Liver (tissue), 9 donors: ENCODE results near the gene SLC51B. TPM values are rescaled to one million over a fixed set of nuclear protein-coding genes. Genes with fewer than 3 reads are reported as not detected.
"Not testable (repeated sequence)": the region's sequence is repeated elsewhere in the genome, so short reads cannot be mapped to it uniquely, and the experiment has no call there.

Source experiments
- DNase-seq: peaks from one replicate; pipeline ENCODE4 v3.0.0-alpha.2; 2017; ENCODE audit warnings: low spot score
- H3K27ac ChIP-seq, 2 donors: one replicate each; pipeline ENCODE4 v1.7.0; 2013; ENCODE audit warnings: inconsistent platforms in 2 of 2, low read length in 2 of 2, control low read depth in 1 of 2, low read depth in 1 of 2, mild to moderate bottlenecking in 1 of 2
- H3K27me3 ChIP-seq, 4 donors: one replicate each; pipeline versions ENCODE4 v1.6.1 to v1.7.0; 2013; ENCODE audit warnings: low read length in 3 of 4, inconsistent platforms in 1 of 4, mild to moderate bottlenecking in 1 of 4, moderate library complexity in 1 of 4; ENCODE audit not compliant: control insufficient read depth in 4 of 4, insufficient read depth in 4 of 4
- H3K36me3 ChIP-seq, 4 donors: one replicate each; pipeline versions ENCODE4 v1.6.1 to v1.7.0; 2013; ENCODE audit warnings: low read length in 3 of 4, mild to moderate bottlenecking in 3 of 4, low read depth in 1 of 4, moderate library complexity in 1 of 4; ENCODE audit not compliant: control insufficient read depth in 4 of 4, insufficient read depth in 3 of 4
- H3K4me1 ChIP-seq, 4 donors: one replicate each; pipeline versions ENCODE4 v1.6.1 to v1.7.0; 2013; ENCODE audit warnings: low read length in 3 of 4, mild to moderate bottlenecking in 3 of 4, moderate library complexity in 1 of 4; ENCODE audit not compliant: control insufficient read depth in 4 of 4, insufficient read depth in 4 of 4
- H3K4me3 ChIP-seq, 3 donors: one replicate each; pipeline versions ENCODE4 v1.6.1 to v1.7.0; 2013; ENCODE audit warnings: low read length in 3 of 3, control low read depth in 1 of 3, low read depth in 1 of 3, mild to moderate bottlenecking in 1 of 3
- H3K9ac ChIP-seq, 2 donors: one replicate each; pipeline ENCODE4 v1.7.0; 2013; ENCODE audit warnings: low read length in 2 of 2, mild to moderate bottlenecking in 2 of 2, moderate library complexity in 2 of 2, control low read depth in 1 of 2, low read depth in 1 of 2
- H3K9me3 ChIP-seq, 4 donors: one replicate each; pipeline versions ENCODE4 v1.6.1 to v1.7.0; 2013; ENCODE audit warnings: low read length in 3 of 4; ENCODE audit not compliant: control insufficient read depth in 4 of 4
- ATF3 ChIP-seq: IDR thresholded peaks from 2 replicates; pipeline ENCODE4 v1.6.1; 2016; ENCODE audit warnings: antibody characterized with exemption
- CTCF ChIP-seq: fragments of 150-350 bp; IDR thresholded peaks from 2 replicates; pipeline ENCODE4 v1.5.1; 2017; ENCODE audit warnings: improper control_type of control experiment, low read depth, low read length; ENCODE audit not compliant: missing input control
- EGR1 ChIP-seq, 2 donors: IDR thresholded peaks; 2 replicates each; pipeline ENCODE4 v1.6.1; 2016 to 2018; ENCODE audit warnings: antibody characterized with exemption in 2 of 2, low read depth in 2 of 2
- FOXA1 ChIP-seq: IDR thresholded peaks from 2 replicates; pipeline ENCODE4 v1.6.1; 2016; ENCODE audit warnings: antibody characterized with exemption
- FOXA2 ChIP-seq: IDR thresholded peaks from 2 replicates; pipeline ENCODE4 v1.6.1; 2016; ENCODE audit warnings: antibody characterized with exemption
- GABPA ChIP-seq, 2 donors: IDR thresholded peaks in 1 of 2; conservative IDR thresholded peaks in 1 of 2; 2 replicates each; pipeline ENCODE4 v1.6.1; 2016; ENCODE audit warnings: antibody characterized with exemption in 2 of 2, mild to moderate bottlenecking in 1 of 2, moderate library complexity in 1 of 2
- HNF4A ChIP-seq, 2 donors: conservative IDR thresholded peaks; 2 replicates each; pipeline ENCODE4 v1.6.1; 2016; ENCODE audit warnings: antibody characterized with exemption in 2 of 2, mild to moderate bottlenecking in 2 of 2
- HNF4G ChIP-seq: IDR thresholded peaks from 2 replicates; pipeline ENCODE4 v1.6.1; 2016; ENCODE audit warnings: antibody characterized with exemption
- JUND ChIP-seq, 2 donors: IDR thresholded peaks; 2 replicates each; pipeline ENCODE4 v1.6.1; 2016; ENCODE audit warnings: antibody characterized with exemption in 2 of 2
- MAX ChIP-seq: IDR thresholded peaks from 2 replicates; pipeline ENCODE4 v1.6.1; 2016; ENCODE audit warnings: antibody characterized with exemption
- NR2F2 ChIP-seq: IDR thresholded peaks from 2 replicates; pipeline ENCODE4 v1.6.1; 2016; ENCODE audit warnings: antibody characterized with exemption
- RAD21 ChIP-seq, 2 donors: IDR thresholded peaks; 2 replicates each; pipeline ENCODE4 v1.6.1; 2016; ENCODE audit warnings: antibody characterized with exemption in 2 of 2, mild to moderate bottlenecking in 2 of 2
- REST ChIP-seq: IDR thresholded peaks from 2 replicates; pipeline ENCODE4 v1.6.1; 2016; ENCODE audit warnings: antibody characterized with exemption, mild to moderate bottlenecking
- RXRA ChIP-seq, 2 donors: IDR thresholded peaks; 2 replicates each; pipeline ENCODE4 v1.6.1; 2017 to 2018; ENCODE audit warnings: antibody characterized with exemption in 2 of 2, mild to moderate bottlenecking in 1 of 2
- SP1 ChIP-seq: IDR thresholded peaks from 2 replicates; pipeline ENCODE4 v1.6.1; 2018; ENCODE audit warnings: antibody characterized with exemption, mild to moderate bottlenecking
- TAF1 ChIP-seq: conservative IDR thresholded peaks from 2 replicates; pipeline ENCODE4 v1.6.1; 2016; ENCODE audit warnings: antibody characterized with exemption, mild to moderate bottlenecking
- YY1 ChIP-seq: IDR thresholded peaks from 2 replicates; pipeline ENCODE4 v1.6.1; 2016; ENCODE audit warnings: antibody characterized with exemption, mild to moderate bottlenecking
- ZBTB33 ChIP-seq: IDR thresholded peaks from 2 replicates; pipeline ENCODE4 v1.6.1; 2016; ENCODE audit warnings: antibody characterized with exemption
- WGBS: extraction: QIAGEN DNeasy Blood & Tissue Kit; methylation state at CpG from one replicate; pipeline ENCODE4 v1.1.7; 2013; 5-methylcytosine and 5-hydroxymethylcytosine counted together
- polyA plus RNA-seq, 2 donors: library from polyadenylated mRNA; stranded (reverse) in 1 of 2; unstranded in 1 of 2; fragments of 200-250 nt in 1 of 2; fragments of >200 nt in 1 of 2; fragmentation: Nextera tagmentation in 1 of 2; extraction: Ambion mirVana in 1 of 2; gene quantifications; one replicate each; pipeline versions ENCODE4 v1.2.1 to v1.2.3, GENCODE V29; 2013 to 2015
- total RNA-seq, 2 donors: library from RNA; depleted of rRNA; stranded (reverse); fragments of >200 nt; gene quantifications; one replicate each; pipeline ENCODE4 v1.2.3, GENCODE V29; 2014
- donor health status: healthy.
- donor health status: healthy.
- donor health status: healthy.
- donor health status: healthy.
- donor health status: healthy.

Gene SLC51B
- total and polyA plus RNA-seq, 4 donors: 0.25 to 2.1 (median 1.1) TPM

GRCh38 chr15:65099336-65099735, 54.1 kb downstream of the SLC51B start:
- no peak for TF ChIP-seq CTCF
- TF ChIP-seq JUND (IDR thresholded peaks at IDR 0.05): no peak
- no peak for TF ChIP-seq ZBTB33
- no peak for TF ChIP-seq NR2F2
- TF ChIP-seq ATF3: no peak
- TF ChIP-seq RXRA (IDR thresholded peaks at IDR 0.05): no peak
- no peak for TF ChIP-seq YY1
- no peak for TF ChIP-seq REST
- no peak for TF ChIP-seq FOXA2
- TF ChIP-seq RAD21 (IDR thresholded peaks at IDR 0.05): no peak
- Histone ChIP-seq H3K9me3 (no peaks in the 10 kb centered on the region), H3K27me3 (no peaks in the 10 kb centered on the region), H3K27ac (no peak overlapping the region), H3K9ac (no peak overlapping the region), H3K4me3 (no peak overlapping the region), H3K36me3 (peaks cover 10 to 32% (median 18%) of the 10 kb centered on the region in 4 donors), H3K4me1 (peaks cover 0 to 16% (median 12%) of the 10 kb centered on the region in 4 donors)
- DNase-seq: no peak
- 96% methylated on average over 5 of the region's 5 CpGs for WGBS

GRCh38 chr15:65099801-65100200, 54.6 kb downstream of the SLC51B start:
- H3K4me3 ChIP-seq, H3K27me3 ChIP-seq, DNase-seq, H3K9ac ChIP-seq, H3K9me3 ChIP-seq, H3K27ac ChIP-seq: not testable (repeated sequence)
- peaks cover 0 to 12% (median 9%) of the 10 kb centered on the region in 4 donors for H3K4me1 ChIP-seq
- H3K36me3 ChIP-seq: peaks cover 10 to 32% (median 18%) of the 10 kb centered on the region in 4 donors
- 96% methylated on average over 10 of the region's 10 CpGs for WGBS

GRCh38 chr15:65100442-65100841, 55.3 kb downstream of the SLC51B start:
- 83% methylated on average over 7 of the region's 7 CpGs for WGBS
- no peaks in the 10 kb centered on the region for H3K27me3 ChIP-seq
- peaks cover 10 to 36% (median 20%) of the 10 kb centered on the region in 4 donors for H3K36me3 ChIP-seq
- H3K27ac ChIP-seq: no peak overlapping the region
- H3K4me3 ChIP-seq: no peak overlapping the region
- no peak for DNase-seq
- no peak for TF ChIP-seq RAD21 (IDR thresholded peaks at IDR 0.05)
- no peak for TF ChIP-seq TAF1
- TF ChIP-seq FOXA1: no peak
- TF ChIP-seq SP1: no peak
- no peak for TF ChIP-seq GABPA (IDR thresholded peaks at IDR 0.05 in 1 of 2, conservative IDR thresholded peaks at IDR 0.05 in 1 of 2)
- TF ChIP-seq ATF3: no peak
- no peak for TF ChIP-seq EGR1 (IDR thresholded peaks at IDR 0.05; ENCODE audit: low read depth in 2 of 2)
- no peak for TF ChIP-seq FOXA2
- no peak for TF ChIP-seq CTCF
- TF ChIP-seq HNF4A (conservative IDR thresholded peaks at IDR 0.05): no peak
- no peak for TF ChIP-seq MAX
- TF ChIP-seq HNF4G: no peak
- no peak for TF ChIP-seq YY1
- no peak overlapping the region for H3K9ac ChIP-seq
- no peaks in the 10 kb centered on the region for H3K9me3 ChIP-seq
- H3K4me1 ChIP-seq: peaks cover 0 to 5% (median 2%) of the 10 kb centered on the region in 4 donors
